Lower lobe of right lung (tissue), 2 donors: ENCODE measurements around the gene TMPRSS13. TPM values are rescaled to one million over a fixed set of nuclear protein-coding genes. Genes with fewer than 3 reads are reported as not detected.

ENCODE experiments used
- ATAC-seq, 2 donors: fragments of 200-7000 bp; cut with Tn5 transposase; one replicate each; pipeline ENCODE4 v1.9.1; 2020 to 2022; ENCODE audit warnings: mild to moderate bottlenecking in 2 of 2, moderate library complexity in 2 of 2
- DNase-seq: peaks from one replicate; pipeline ENCODE4 v3.0.0-alpha.2; 2020
- H3K27ac ChIP-seq: fragments of 200-600 bp; one replicate; pipeline ENCODE4 v1.8.0; 2022
- H3K27me3 ChIP-seq: fragments of 200-600 bp; one replicate; pipeline ENCODE4 v1.8.0; 2022; ENCODE audit warnings: low read depth
- H3K36me3 ChIP-seq: fragments of 200-600 bp; one replicate; pipeline ENCODE4 v1.8.0; 2022; ENCODE audit warnings: mild to moderate bottlenecking
- H3K4me1 ChIP-seq: fragments of 200-600 bp; one replicate; pipeline ENCODE4 v1.8.0; 2022
- H3K4me3 ChIP-seq: fragments of 200-600 bp; one replicate; pipeline ENCODE4 v1.8.0; 2022; ENCODE audit warnings: mild to moderate bottlenecking
- H3K9me3 ChIP-seq: fragments of 200-600 bp; one replicate; pipeline ENCODE4 v1.8.0; 2022
- CTCF ChIP-seq: fragments of 200-600 bp; IDR thresholded peaks from one replicate; pipeline ENCODE4 v1.8.0; 2022; ENCODE audit warnings: antibody characterized with exemption, mild to moderate bottlenecking
- intact Hi-C: fragments of 100-400 bp; cut with DNase I; formaldehyde crosslinking; loops from one replicate; pipeline ENCODE4 v1.11.0; 2022
- total RNA-seq: library from RNA; stranded (reverse); fragmentation: NEBNext Ultra II Directional; extraction: Animal tissue kit (Norgen Biotek cat#: 25700); gene quantifications from one replicate; pipeline ENCODE4 v1.2.1, GENCODE V29; 2021
- donor health status: DM: no; HTN: yes; CAD: no; lungs with severe emphysema.

Gene TMPRSS13
- total RNA-seq, 1 donor from 2014 or later = 7.0 TPM

GRCh38 chr11:117900121-117900648 is 29.0 kb downstream of the TMPRSS13 start:
- Histone ChIP-seq H3K36me3 (no peaks in the 10 kb centered on the region), H3K27me3 (no peaks in the 10 kb centered on the region), H3K4me3 (no peak overlapping the region), H3K9me3 (no peaks in the 10 kb centered on the region), H3K4me1 (no peaks in the 10 kb centered on the region), H3K27ac (no peak overlapping the region)
- intact Hi-C loops = no loop called here
- ATAC-seq = peak in 1 of 2 donors; percentile 47
- no peak for DNase-seq
- TF ChIP-seq CTCF = no peak

- H3K36me3 ChIP-seq = no peaks in the 10 kb centered on the region
- H3K9me3 ChIP-seq = no peaks in the 10 kb centered on the region
- H3K4me1 ChIP-seq = no peaks in the 10 kb centered on the region
- H3K4me3 ChIP-seq = no peak overlapping the region
- no peak for DNase-seq
- H3K27ac ChIP-seq = no peak overlapping the region
- TF ChIP-seq CTCF = no peak
- intact Hi-C loops = no loop called here
- H3K27me3 ChIP-seq = no peaks in the 10 kb centered on the region
- ATAC-seq = no peak
Observed at GRCh38 chr11:117898059-117898458, 31.1 kb downstream of the TMPRSS13 start.

GRCh38 chr11:117892651-117893050 is 36.6 kb downstream of the TMPRSS13 start:
- Histone ChIP-seq H3K27ac (no peak overlapping the region), H3K36me3 (no peaks in the 10 kb centered on the region), H3K27me3 (no peaks in the 10 kb centered on the region), H3K4me1 (no peaks in the 10 kb centered on the region), H3K4me3 (no peak overlapping the region), H3K9me3 (no peaks in the 10 kb centered on the region)
- no peak for ATAC-seq
- TF ChIP-seq CTCF = no peak
- intact Hi-C loops = no loop called here
- DNase-seq = no peak

- ATAC-seq (no peak), DNase-seq (no peak)
- Histone ChIP-seq H3K9me3 (no peaks in the 10 kb centered on the region), H3K27me3 (no peaks in the 10 kb centered on the region), H3K4me1 (peaks cover 2% of the 10 kb centered on the region), H3K36me3 (no peaks in the 10 kb centered on the region), H3K4me3 (no peak overlapping the region), H3K27ac (no peak overlapping the region)
- intact Hi-C loops = no loop called here
- TF ChIP-seq CTCF = no peak
Observed at GRCh38 chr11:117891362-117891761, 37.8 kb downstream of the TMPRSS13 start.

GRCh38 chr11:117888139-117888566 is 41.0 kb downstream of the TMPRSS13 start:
- no peak overlapping the region for H3K27ac ChIP-seq
- no peaks in the 10 kb centered on the region for H3K27me3 ChIP-seq
- H3K9me3 ChIP-seq = no peaks in the 10 kb centered on the region
- no peak for DNase-seq
- H3K4me1 ChIP-seq = peaks cover 17% of the 10 kb centered on the region
- no peaks in the 10 kb centered on the region for H3K36me3 ChIP-seq
- TF ChIP-seq CTCF = no peak
- intact Hi-C loops = no loop called here
- peak; percentile 78 to 86 for ATAC-seq
- H3K4me3 ChIP-seq = no peak overlapping the region
